ENCODE measurements around the gene CD93. TPM values are rescaled to one million over a fixed set of nuclear protein-coding genes. Genes with fewer than 3 reads are reported as not detected.
A peak's percentile ranks its signal among the peaks of the same experiment; 100 is the strongest.

The CD93 gene
- total RNA-seq, 1 experiment from 2014 or later, result not detected

GRCh38 chr20:23060629-23061028, 25.5 kb downstream of the CD93 start:
- DNase-seq (ENCODE audit: low spot score), result no peak

- DNase-seq (ENCODE audit: low spot score), result no peak
These were observed 26.3 kb downstream of the CD93 start for GRCh38 chr20:23059846-23060245.

- DNase-seq (ENCODE audit: low spot score), result no peak
These were observed 27.1 kb downstream of the CD93 start for GRCh38 chr20:23059001-23059400.

- DNase-seq (ENCODE audit: low spot score), result no peak
These were observed 27.9 kb downstream of the CD93 start for GRCh38 chr20:23058240-23058639.

- no peak for DNase-seq (ENCODE audit: low spot score)
These were observed 33.2 kb downstream of the CD93 start for GRCh38 chr20:23052904-23053303.

- no peak for DNase-seq (ENCODE audit: low spot score)
These were observed 35.1 kb downstream of the CD93 start for GRCh38 chr20:23050847-23051627.

- no peak for DNase-seq (ENCODE audit: low spot score)
These were observed 35.9 kb downstream of the CD93 start for GRCh38 chr20:23050076-23050838.

GRCh38 chr20:23049201-23050075, 36.7 kb downstream of the CD93 start, which contains the start of gene THBD:
TSS of gene THBD (minus strand) at chr20:23049672. CDS start at chr20:23049504, 168 bp downstream.
- DNase-seq (ENCODE audit: low spot score), result no peak

- DNase-seq (ENCODE audit: low spot score), result no peak
These were observed 37.6 kb downstream of the CD93 start for GRCh38 chr20:23048283-23049200.

GRCh38 chr20:23047738-23048214, 38.3 kb downstream of the CD93 start:
- DNase-seq (ENCODE audit: low spot score), result no peak

GRCh38 chr20:23047001-23047737, 39.0 kb downstream of the CD93 start:
- DNase-seq (ENCODE audit: low spot score), result no peak

GRCh38 chr20:23046431-23046830, 39.7 kb downstream of the CD93 start:
- DNase-seq (ENCODE audit: low spot score), result no peak

- DNase-seq (ENCODE audit: low spot score), result no peak
These were observed 42.7 kb downstream of the CD93 start for GRCh38 chr20:23043376-23043775.

GRCh38 chr20:23042270-23042669, 43.9 kb downstream of the CD93 start:
- no peak for DNase-seq (ENCODE audit: low spot score)

GRCh38 chr20:23039885-23040508, 46.1 kb downstream of the CD93 start:
- peak; percentile 21 for DNase-seq (ENCODE audit: low spot score)

GRCh38 chr20:23039136-23039875, 46.8 kb downstream of the CD93 start:
- no peak for DNase-seq (ENCODE audit: low spot score)

- no peak for DNase-seq (ENCODE audit: low spot score)
These were observed 49.1 kb downstream of the CD93 start for GRCh38 chr20:23037017-23037481.

GRCh38 chr20:23036371-23036770, 49.8 kb downstream of the CD93 start:
- no peak for DNase-seq (ENCODE audit: low spot score)

GRCh38 chr20:23035731-23036130, 50.4 kb downstream of the CD93 start:
- no peak for DNase-seq (ENCODE audit: low spot score)
